Keratinocyte (primary cell): Measurements from ENCODE around the gene LDB2. TPM values are rescaled to one million over a fixed set of nuclear protein-coding genes. Genes with fewer than 3 reads are reported as not detected.

Experiments
- DNase-seq: peaks from one replicate; pipeline ENCODE4 v3.0.0-alpha.2; 2011; ENCODE audit warnings: low read depth, missing footprints, low spot score
- FAIRE-seq: peaks from 2 replicates; lab custom pipeline; 2011; peaks lifted over from hg19 to GRCh38; lab: Jason Lieb, UNC
- H2AFZ ChIP-seq: 2 replicates; pipeline ENCODE4 v1.6.0; 2012; ENCODE audit warnings: low read length, control low read depth, inconsistent platforms; ENCODE audit not compliant: control insufficient read depth
- H3K27ac ChIP-seq: 2 replicates; pipeline ENCODE4 v1.5.1; 2011; ENCODE audit warnings: low read length; ENCODE audit not compliant: control insufficient read depth, insufficient read depth
- H3K27me3 ChIP-seq: 3 replicates; pipeline ENCODE4 v1.6.0; 2011; ENCODE audit warnings: low read length; ENCODE audit not compliant: control insufficient read depth, insufficient read depth; ENCODE audit errors: extremely low read depth
- H3K36me3 ChIP-seq, 2 experiments: 2 replicates in 1 of 2; 3 replicates in 1 of 2; pipeline ENCODE4 v1.5.1; 2011; ENCODE audit warnings: low read length in 2 of 2, mild to moderate bottlenecking in 1 of 2; ENCODE audit not compliant: control insufficient read depth in 2 of 2, insufficient read depth in 2 of 2; ENCODE audit errors: extremely low read depth in 1 of 2
- H3K4me1 ChIP-seq: 3 replicates; pipeline ENCODE4 v1.5.1; 2011; ENCODE audit warnings: low read length; ENCODE audit not compliant: control insufficient read depth, insufficient read depth; ENCODE audit errors: extremely low read depth
- H3K4me2 ChIP-seq: 3 replicates; pipeline ENCODE4 v1.6.0; 2011; ENCODE audit warnings: low read depth, low read length; ENCODE audit not compliant: control insufficient read depth, insufficient read depth; ENCODE audit errors: extremely low read depth
- H3K4me3 ChIP-seq, 3 experiments: fragments of 200-600 bp in 1 of 3; sonication (generic) in 1 of 3; 2 replicates in 2 of 3; 3 replicates in 1 of 3; pipeline ENCODE4 v1.5.1; 2011 to 2016; ENCODE audit warnings: low read length in 3 of 3, mild to moderate bottlenecking in 3 of 3, control low read depth in 2 of 3, inconsistent platforms in 1 of 3, low read depth in 1 of 3, mixed read lengths in 1 of 3, mixed run types in 1 of 3, moderate library complexity in 1 of 3; ENCODE audit not compliant: control insufficient read depth in 2 of 3, insufficient read depth in 2 of 3; ENCODE audit errors: extremely low read depth in 1 of 3
- H3K79me2 ChIP-seq: 2 replicates; pipeline ENCODE4 v1.6.0; 2012; ENCODE audit warnings: low read length; ENCODE audit not compliant: control insufficient read depth, insufficient read depth
- H3K9ac ChIP-seq: 3 replicates; pipeline ENCODE4 v1.6.0; 2011; ENCODE audit warnings: low read length; ENCODE audit not compliant: control insufficient read depth, insufficient read depth; ENCODE audit errors: extremely low read depth
- H3K9me1 ChIP-seq: 3 replicates; pipeline ENCODE4 v1.6.0; 2011; ENCODE audit warnings: low read length; ENCODE audit not compliant: control insufficient read depth, insufficient read depth; ENCODE audit errors: extremely low read depth
- H3K9me3 ChIP-seq: 2 replicates; pipeline ENCODE4 v1.5.1; 2012; ENCODE audit warnings: low read depth, low read length; ENCODE audit not compliant: control insufficient read depth
- H4K20me1 ChIP-seq: 3 replicates; pipeline ENCODE4 v1.6.0; 2011; ENCODE audit warnings: low read length; ENCODE audit not compliant: control insufficient read depth, insufficient read depth; ENCODE audit errors: extremely low read depth
- CTCF ChIP-seq, 3 experiments: IDR thresholded peaks in 1 of 3; conservative IDR thresholded peaks in 1 of 3; optimal IDR thresholded peaks in 1 of 3; 2 replicates in 2 of 3; 3 replicates in 1 of 3; pipeline versions ENCODE3 to v1.5.1; 2011; ENCODE audit warnings: low read length in 3 of 3, mild to moderate bottlenecking in 3 of 3, moderate library complexity in 2 of 3, control low read depth in 1 of 3, inconsistent platforms in 1 of 3; ENCODE audit not compliant: insufficient read depth in 2 of 3; ENCODE audit errors: extremely low read depth in 1 of 3
- EZH2 ChIP-seq: IDR thresholded peaks from one replicate; pipeline ENCODE4 v1.6.1; 2012; ENCODE audit warnings: inconsistent platforms, mild to moderate bottlenecking, low read length, moderate library complexity
- dilution Hi-C: fragments of 300-500 bp; cut with MboI; formaldehyde crosslinking; loops from one replicate; pipeline ENCODE4 v1.7.0; 2020; ENCODE audit warnings: low sequenced_read_pairs; ENCODE audit not compliant: extremely low pct_ligation_motif_present
- polyA plus RNA-seq, 5 experiments: library from polyadenylated mRNA; depleted of rRNA in 3 of 5; stranded (reverse) in 3 of 5; stranded (forward) in 1 of 5; unstranded in 1 of 5; fragments of >200 nt; gene quantifications; 1 replicate in 1 of 5; 2 replicates in 3 of 5; 3 replicates in 1 of 5; pipeline versions ENCODE4 v1.2.1 to v1.2.3, GENCODE V29; 2011 to 2012; ENCODE audit warnings: missing spikeins in 2 of 5, low read depth in 1 of 5, low replicate concordance in 1 of 5

Gene LDB2
- polyA plus RNA-seq, 1 donor (not counting 4 experiments of a cell fraction or from before 2014, with no cell fraction given), result not detected

GRCh38 chr4:16627999-16628398 lies 270.4 kb downstream of the LDB2 start:
- Histone ChIP-seq H2AFZ (no peak overlapping the region), H3K4me2 (no peak overlapping the region), H3K36me3 (no peaks in the 10 kb centered on the region), H3K4me1 (no peaks in the 10 kb centered on the region), H3K9me3 (no peaks in the 10 kb centered on the region), H3K27ac (no peak overlapping the region), H3K9ac (no peak overlapping the region), H3K79me2 (no peaks in the 10 kb centered on the region), H3K9me1 (no peaks in the 10 kb centered on the region), H3K4me3 (no peak overlapping the region), H3K27me3 (no peaks in the 10 kb centered on the region), H4K20me1 (no peaks in the 10 kb centered on the region)
- DNase-seq, result no peak
- TF ChIP-seq CTCF (optimal IDR thresholded peaks at IDR 0.05 in 1 of 3, IDR thresholded peaks at IDR 0.05 in 1 of 3, conservative IDR thresholded peaks at IDR 0.05 in 1 of 3; ENCODE audit: extremely low read depth in 1 of 3, insufficient read depth in 2 of 3, low read length in 3 of 3) (no peak), EZH2 (no peak)
- FAIRE-seq, result no peak
- dilution Hi-C loops, result loop anchor here (5.0 kb wide), 1 partner anchor 91 kb away; no protein-coding TSS in a partner anchor

- Histone ChIP-seq H3K9me1 (no peaks in the 10 kb centered on the region), H3K4me1 (no peaks in the 10 kb centered on the region), H3K27me3 (no peaks in the 10 kb centered on the region), H3K9ac (no peak overlapping the region), H3K27ac (no peak overlapping the region), H3K36me3 (no peaks in the 10 kb centered on the region), H3K4me3 (no peak overlapping the region), H3K4me2 (no peak overlapping the region), H3K9me3 (no peaks in the 10 kb centered on the region), H3K79me2 (no peaks in the 10 kb centered on the region), H4K20me1 (no peaks in the 10 kb centered on the region), H2AFZ (no peak overlapping the region)
- TF ChIP-seq EZH2 (no peak), CTCF (optimal IDR thresholded peaks at IDR 0.05 in 1 of 3, IDR thresholded peaks at IDR 0.05 in 1 of 3, conservative IDR thresholded peaks at IDR 0.05 in 1 of 3; ENCODE audit: extremely low read depth in 1 of 3, insufficient read depth in 2 of 3, low read length in 3 of 3) (no peak)
- FAIRE-seq (no peak), DNase-seq (no peak)
- dilution Hi-C loops, result loop anchor here (5.0 kb wide), 1 partner anchor 90 kb away; no protein-coding TSS in a partner anchor
Observed at GRCh38 chr4:16626945-16627344, 271.5 kb downstream of the LDB2 start.
